ENCODE results near the gene ASGR2. TPM values are rescaled to one million over a fixed set of nuclear protein-coding genes. Genes with fewer than 3 reads are reported as not detected.

Gene ASGR2
- total RNA-seq, 1 donor from 2014 or later: not detected

DNA sequence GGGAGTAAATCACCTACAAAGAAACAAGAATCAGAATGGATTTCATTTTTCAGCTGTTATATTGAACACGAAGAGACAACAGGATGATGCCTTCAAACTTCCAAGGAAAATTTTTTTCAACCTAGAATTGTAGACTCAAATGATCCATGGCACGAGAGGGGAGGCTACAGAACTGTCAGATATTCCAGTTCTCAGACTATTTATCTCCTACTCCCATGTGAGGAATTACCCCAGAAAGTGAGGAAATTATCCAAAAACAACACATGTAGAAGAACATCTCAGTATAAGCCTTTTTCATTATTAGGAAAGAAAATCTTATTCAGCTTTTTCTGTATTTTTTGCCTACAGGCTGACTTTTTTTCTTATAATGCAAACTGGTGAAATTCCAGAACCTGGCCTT lies 5.5 kb upstream of the ASGR2 start:
- no peaks in the 10 kb centered on the region for H3K4me1 Mint-ChIP-seq (ENCODE audit: low read depth)
- H3K27ac Mint-ChIP-seq: no peak overlapping the region
- intact Hi-C loops (cut with micrococcal nuclease): no loop called here
- H3K9me3 Mint-ChIP-seq: no peaks in the 10 kb centered on the region
- H3K36me3 Mint-ChIP-seq (ENCODE audit: low read depth): no peaks in the 10 kb centered on the region
- H3K27me3 Mint-ChIP-seq (ENCODE audit: low read depth): peaks cover 22% of the 10 kb centered on the region
- H3K4me3 Mint-ChIP-seq (ENCODE audit: low read depth): no peak overlapping the region
- no peak for DNase-seq (ENCODE audit: low spot score)

DNA sequence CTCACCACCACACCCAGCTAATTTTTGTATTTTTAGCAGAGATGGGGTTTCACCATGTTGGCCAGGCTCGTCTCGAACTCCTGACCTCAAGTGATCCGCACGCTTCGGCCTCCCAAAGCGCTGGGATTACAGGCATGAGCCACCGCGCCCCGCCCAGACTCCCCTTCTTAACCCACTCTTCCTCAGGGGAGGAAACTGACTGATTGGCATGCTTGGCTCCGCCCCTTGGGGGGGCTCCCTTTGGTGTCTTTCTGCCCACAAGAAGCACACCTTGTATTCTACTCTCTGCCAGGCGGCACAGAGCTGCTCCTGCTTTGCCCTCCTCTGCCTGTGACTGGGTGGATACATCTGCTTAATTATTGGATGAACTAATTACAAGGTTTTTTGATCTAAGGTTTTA lies 4.7 kb upstream of the ASGR2 start:
- intact Hi-C loops (cut with micrococcal nuclease): no loop called here
- Mint-ChIP-seq H3K36me3 (ENCODE audit: low read depth) (no peaks in the 10 kb centered on the region), H3K4me1 (ENCODE audit: low read depth) (no peaks in the 10 kb centered on the region), H3K27me3 (ENCODE audit: low read depth) (peaks cover 22% of the 10 kb centered on the region), H3K9me3 (no peaks in the 10 kb centered on the region), H3K4me3 (ENCODE audit: low read depth) (no peak overlapping the region), H3K27ac (no peak overlapping the region)
- no peak for DNase-seq (ENCODE audit: low spot score)

DNA sequence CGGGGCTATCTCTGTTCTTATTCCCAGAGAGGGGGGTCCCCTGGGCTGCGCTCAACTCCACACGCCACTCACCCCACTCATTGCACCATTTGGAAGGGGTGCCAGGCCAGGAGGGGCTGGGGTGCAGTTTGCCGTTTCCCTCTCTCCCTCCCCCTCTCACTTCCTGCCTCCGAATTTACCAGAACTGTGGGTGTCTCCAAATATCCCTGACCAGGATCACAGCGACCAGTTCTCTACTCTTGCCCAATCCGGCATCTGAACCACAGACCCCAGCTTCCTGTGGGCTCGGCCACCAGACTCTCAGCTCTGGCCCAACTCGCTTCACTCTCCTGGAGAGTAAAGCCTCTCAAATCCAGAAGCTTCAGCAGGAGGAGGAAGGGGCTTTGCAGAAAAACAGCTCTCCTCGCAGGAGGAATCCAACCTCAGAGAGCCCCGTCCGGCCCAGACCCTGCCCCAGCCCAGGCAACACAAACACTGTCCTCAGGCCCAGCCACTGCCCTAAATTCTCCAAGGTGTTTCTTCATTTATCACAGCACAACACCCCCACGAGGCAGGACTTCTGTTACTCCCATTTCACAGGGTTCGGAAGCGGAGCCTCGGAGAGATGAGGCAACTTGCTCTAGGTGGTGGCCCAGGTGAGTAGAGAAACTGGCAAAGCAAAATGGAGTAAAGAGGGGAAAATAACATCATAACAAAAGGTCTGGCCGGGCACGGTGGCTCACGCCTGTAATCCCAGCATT lies 423 bp upstream of the ASGR2 start:
- Mint-ChIP-seq H3K36me3 (ENCODE audit: low read depth) (no peaks in the 10 kb centered on the region), H3K4me1 (ENCODE audit: low read depth) (no peaks in the 10 kb centered on the region), H3K27me3 (ENCODE audit: low read depth) (peaks cover 7% of the 10 kb centered on the region), H3K4me3 (ENCODE audit: low read depth) (no peak overlapping the region), H3K27ac (no peak overlapping the region), H3K9me3 (no peaks in the 10 kb centered on the region)
- DNase-seq (ENCODE audit: low spot score): no peak
- intact Hi-C loops (cut with micrococcal nuclease): no loop called here

DNA sequence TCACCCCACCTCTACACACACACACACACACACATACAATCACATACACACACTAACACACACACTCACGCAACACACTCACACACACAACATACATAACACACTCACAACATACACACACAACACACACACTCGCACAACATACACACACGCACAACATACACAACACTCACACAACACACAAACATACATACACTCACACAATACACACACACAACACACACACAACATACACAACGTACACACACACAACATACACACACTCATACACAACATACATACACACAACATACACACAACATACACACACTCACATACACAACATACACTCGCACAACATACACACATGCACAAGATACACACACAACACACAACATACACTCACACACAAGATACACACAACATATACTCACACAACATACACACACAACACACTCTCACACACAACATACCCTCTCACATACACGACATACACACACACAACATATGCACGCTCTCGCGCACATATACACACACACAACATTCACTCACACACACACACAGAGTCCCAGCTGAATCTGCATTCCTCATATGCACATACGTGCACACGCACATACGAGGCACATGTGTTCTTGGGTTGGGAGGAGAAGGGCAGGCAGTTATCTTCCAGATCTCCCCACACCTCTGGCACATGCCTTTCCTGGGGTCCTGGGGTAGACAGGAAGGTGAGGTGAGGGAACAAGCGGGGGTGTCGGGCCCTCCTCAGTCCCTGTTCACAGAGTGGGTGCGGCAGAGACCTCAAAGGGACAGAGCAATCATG lies 1.1 kb downstream of the ASGR2 start:
- no peaks in the 10 kb centered on the region for H3K36me3 Mint-ChIP-seq (ENCODE audit: low read depth)
- no peaks in the 10 kb centered on the region for H3K9me3 Mint-ChIP-seq
- H3K4me3 Mint-ChIP-seq (ENCODE audit: low read depth): no peak overlapping the region
- peaks cover 6% of the 10 kb centered on the region for H3K4me1 Mint-ChIP-seq (ENCODE audit: low read depth)
- intact Hi-C loops (cut with micrococcal nuclease): no loop called here
- no peak for DNase-seq (ENCODE audit: low spot score)
- H3K27ac Mint-ChIP-seq: no peak overlapping the region
- no peaks in the 10 kb centered on the region for H3K27me3 Mint-ChIP-seq (ENCODE audit: low read depth)

DNA sequence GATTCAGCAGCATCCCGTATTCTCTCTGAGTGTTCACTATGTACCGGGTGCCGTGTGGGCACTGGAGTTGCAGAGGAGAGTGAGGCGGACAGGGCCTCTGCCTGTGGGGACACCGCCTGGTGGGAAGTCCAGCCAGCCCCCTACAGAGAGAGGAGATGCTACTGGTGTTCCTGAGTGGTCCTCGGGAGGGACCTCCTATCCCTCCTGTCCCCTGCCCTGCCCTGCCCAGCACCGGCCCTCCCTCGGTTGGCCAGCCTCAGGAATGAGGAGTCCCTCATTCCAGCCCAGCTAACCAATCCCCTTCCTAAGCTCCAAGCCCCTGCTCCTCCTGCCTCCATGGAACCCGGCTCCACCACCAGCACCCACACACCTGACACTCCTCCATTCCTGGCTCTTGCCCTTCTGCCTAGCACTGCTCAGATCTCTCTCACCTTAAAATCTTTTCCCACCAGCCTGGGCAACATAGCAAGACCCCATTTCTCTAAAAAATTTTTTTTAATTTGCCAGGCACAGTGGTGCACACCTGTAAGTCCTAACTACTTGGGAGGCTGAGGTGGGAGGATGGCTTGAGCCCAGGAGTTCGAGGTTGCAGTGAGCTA lies 2.0 kb downstream of the ASGR2 start:
- Mint-ChIP-seq H3K27me3 (ENCODE audit: low read depth) (no peaks in the 10 kb centered on the region), H3K9me3 (no peaks in the 10 kb centered on the region), H3K4me3 (ENCODE audit: low read depth) (no peak overlapping the region), H3K27ac (no peak overlapping the region), H3K4me1 (ENCODE audit: low read depth) (peaks cover 6% of the 10 kb centered on the region), H3K36me3 (ENCODE audit: low read depth) (no peaks in the 10 kb centered on the region)
- intact Hi-C loops (cut with micrococcal nuclease): no loop called here
- no peak for DNase-seq (ENCODE audit: low spot score)

DNA sequence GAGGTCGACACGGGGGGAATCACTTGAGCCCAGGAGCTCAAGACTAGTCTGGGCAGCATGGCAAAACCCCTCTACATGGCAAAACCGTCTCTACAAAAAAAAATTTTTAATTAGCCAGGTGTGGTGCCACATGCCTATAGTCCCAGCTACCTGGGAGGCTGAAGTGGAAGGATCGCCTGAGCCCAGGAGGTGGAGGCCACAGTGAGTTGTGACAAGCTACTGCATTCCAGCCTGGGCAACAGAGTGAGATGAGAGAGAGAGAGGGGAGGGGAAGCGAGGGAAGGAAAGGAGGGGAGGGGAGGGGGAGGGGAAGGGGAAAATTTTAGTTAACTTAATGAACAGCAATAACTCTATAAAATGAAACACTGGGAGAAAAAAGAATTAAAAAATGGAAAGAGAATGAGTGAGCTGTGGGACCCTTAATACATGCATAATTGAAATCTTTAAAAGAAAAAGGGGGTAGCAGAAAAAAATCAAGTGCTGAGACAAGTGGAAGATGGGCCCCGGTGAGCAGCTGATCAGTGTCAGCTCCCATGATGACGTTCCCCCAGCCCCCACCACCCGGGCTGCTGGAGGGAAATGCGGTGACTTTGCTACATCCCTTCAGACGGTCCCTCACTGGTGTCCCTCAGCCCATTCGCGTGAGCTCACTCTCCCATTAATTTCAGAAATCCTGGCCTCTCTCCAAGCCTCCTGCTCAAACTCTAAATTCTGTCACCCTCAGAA lies 2.7 kb downstream of the ASGR2 start:
- no peak for DNase-seq (ENCODE audit: low spot score)
- Mint-ChIP-seq H3K4me1 (ENCODE audit: low read depth) (peaks cover 6% of the 10 kb centered on the region), H3K9me3 (no peaks in the 10 kb centered on the region), H3K27ac (no peak overlapping the region), H3K27me3 (ENCODE audit: low read depth) (no peaks in the 10 kb centered on the region), H3K4me3 (ENCODE audit: low read depth) (no peak overlapping the region), H3K36me3 (ENCODE audit: low read depth) (no peaks in the 10 kb centered on the region)
- intact Hi-C loops (cut with micrococcal nuclease): no loop called here

DNA sequence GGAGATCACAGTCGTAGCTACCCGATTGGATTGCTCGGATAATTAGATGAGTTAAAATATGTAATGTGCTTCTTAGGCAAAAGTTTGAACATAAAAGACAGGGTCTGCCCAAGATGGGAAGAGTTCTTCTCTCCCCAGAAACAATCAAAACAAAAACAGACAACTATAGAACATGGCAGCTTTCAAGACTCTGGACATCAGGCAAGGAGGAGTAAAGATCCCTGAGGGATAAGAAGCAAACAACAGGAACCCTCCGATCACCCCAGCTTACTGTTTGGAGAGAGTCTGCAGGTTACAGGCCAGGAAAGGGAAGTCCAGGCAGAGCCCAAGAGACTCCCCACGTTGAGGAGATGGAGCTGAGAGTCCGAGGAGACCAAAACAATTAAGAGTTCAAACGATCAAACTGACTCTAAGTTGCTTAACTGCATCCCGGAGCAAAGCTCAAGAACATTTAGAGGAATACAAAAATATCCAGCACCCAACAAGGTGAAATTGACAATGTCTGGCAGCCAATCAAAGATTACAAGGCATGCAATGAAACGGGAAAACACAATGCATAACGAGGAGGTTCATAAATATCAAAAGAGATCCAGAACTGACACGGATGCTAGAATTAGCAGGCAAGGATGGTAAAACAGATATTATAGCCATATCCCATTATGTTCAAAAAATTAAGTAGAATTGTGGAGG lies 3.9 kb downstream of the ASGR2 start:
- no peak for DNase-seq (ENCODE audit: low spot score)
- intact Hi-C loops (cut with micrococcal nuclease): no loop called here
- Mint-ChIP-seq H3K36me3 (ENCODE audit: low read depth) (no peaks in the 10 kb centered on the region), H3K4me3 (ENCODE audit: low read depth) (no peak overlapping the region), H3K27me3 (ENCODE audit: low read depth) (no peaks in the 10 kb centered on the region), H3K27ac (no peak overlapping the region), H3K9me3 (no peaks in the 10 kb centered on the region), H3K4me1 (ENCODE audit: low read depth) (peaks cover 6% of the 10 kb centered on the region)

DNA sequence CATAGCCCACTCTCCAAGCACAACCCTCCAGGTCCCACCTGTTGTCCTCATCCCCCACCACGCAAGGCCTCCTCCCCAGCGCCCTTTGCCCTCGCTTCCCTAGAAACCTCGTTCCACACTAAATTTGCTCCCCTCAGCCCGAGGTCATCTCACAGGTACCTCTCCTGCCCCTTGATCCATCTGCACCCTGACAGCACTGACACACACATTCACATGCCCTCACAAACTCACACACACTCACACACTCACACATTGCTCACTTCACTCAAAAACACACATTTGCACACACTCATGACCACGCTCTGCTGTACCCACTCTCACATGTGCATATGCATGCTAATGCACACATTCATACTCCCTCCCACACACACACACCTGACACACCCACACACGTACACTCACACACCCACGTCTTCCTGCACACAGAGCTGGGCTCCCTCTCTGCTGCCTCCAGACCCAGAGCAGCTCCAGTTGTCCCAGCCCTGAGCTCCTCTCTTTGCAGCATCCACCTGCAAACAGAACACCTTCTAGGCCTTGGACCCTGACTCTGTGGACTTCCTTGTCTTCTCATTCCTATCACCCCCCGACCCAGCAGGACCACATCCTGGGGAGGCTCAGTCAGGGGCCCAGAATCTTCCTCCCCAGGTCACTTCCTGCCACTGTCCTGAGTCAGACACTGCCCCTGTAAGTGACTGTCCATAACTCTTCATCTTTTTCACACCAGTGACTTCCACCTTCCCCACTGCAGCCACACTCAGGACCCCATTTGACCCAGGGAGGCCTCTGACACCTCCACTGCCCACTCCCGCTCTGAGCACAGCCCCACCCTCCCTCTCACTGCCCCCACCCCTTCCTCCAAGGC lies 4.9 kb downstream of the ASGR2 start:
- Mint-ChIP-seq H3K4me3 (ENCODE audit: low read depth) (no peak overlapping the region), H3K36me3 (ENCODE audit: low read depth) (no peaks in the 10 kb centered on the region), H3K27me3 (ENCODE audit: low read depth) (no peaks in the 10 kb centered on the region), H3K9me3 (no peaks in the 10 kb centered on the region), H3K4me1 (ENCODE audit: low read depth) (peaks cover 6% of the 10 kb centered on the region), H3K27ac (no peak overlapping the region)
- no peak for DNase-seq (ENCODE audit: low spot score)
- intact Hi-C loops (cut with micrococcal nuclease): no loop called here

DNA sequence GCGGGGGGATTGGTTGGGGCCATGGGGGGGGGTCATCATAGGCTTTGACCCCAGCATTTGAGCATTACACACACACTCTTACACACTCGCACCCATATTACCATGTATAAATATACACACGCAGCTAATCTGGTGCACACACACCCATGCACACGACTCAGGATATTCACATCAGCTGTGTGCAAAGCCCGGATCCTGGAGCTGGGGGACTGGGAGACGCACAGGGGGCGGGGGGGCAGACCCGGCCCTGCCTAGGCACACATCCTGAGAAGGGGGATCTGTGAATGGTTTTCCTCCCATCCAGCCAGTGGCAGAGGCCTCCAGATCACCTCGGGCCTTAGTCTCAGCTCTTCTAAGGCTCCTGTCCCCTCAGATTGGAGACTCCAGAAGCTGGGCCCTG lies 5.6 kb downstream of the ASGR2 start:
- H3K36me3 Mint-ChIP-seq (ENCODE audit: low read depth): no peaks in the 10 kb centered on the region
- no peak overlapping the region for H3K4me3 Mint-ChIP-seq (ENCODE audit: low read depth)
- intact Hi-C loops (cut with micrococcal nuclease): no loop called here
- no peak overlapping the region for H3K27ac Mint-ChIP-seq
- no peak for DNase-seq (ENCODE audit: low spot score)
- H3K27me3 Mint-ChIP-seq (ENCODE audit: low read depth): no peaks in the 10 kb centered on the region
- no peaks in the 10 kb centered on the region for H3K9me3 Mint-ChIP-seq
- H3K4me1 Mint-ChIP-seq (ENCODE audit: low read depth): peaks cover 6% of the 10 kb centered on the region

DNA sequence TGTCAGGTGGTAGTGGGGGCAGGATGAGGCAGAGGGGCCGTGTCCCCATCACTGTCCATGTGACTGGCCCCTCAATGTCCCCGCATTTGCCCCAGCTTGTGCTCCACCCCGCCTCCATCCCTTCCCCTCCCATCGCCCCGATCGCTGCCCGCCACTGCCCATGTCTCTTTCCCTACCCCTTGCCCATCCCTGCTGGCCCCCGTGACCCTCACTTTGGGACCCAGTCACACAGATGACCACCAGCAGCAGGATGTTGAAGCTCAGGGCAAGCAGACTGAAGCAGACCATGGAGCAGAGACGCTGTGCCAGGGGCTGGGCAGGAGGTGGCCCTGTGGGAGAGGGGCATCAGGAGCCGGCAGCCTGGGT lies 6.1 kb downstream of the ASGR2 start:
- Mint-ChIP-seq H3K9me3 (no peaks in the 10 kb centered on the region), H3K4me1 (ENCODE audit: low read depth) (peaks cover 6% of the 10 kb centered on the region), H3K27me3 (ENCODE audit: low read depth) (no peaks in the 10 kb centered on the region), H3K36me3 (ENCODE audit: low read depth) (no peaks in the 10 kb centered on the region), H3K27ac (no peak overlapping the region), H3K4me3 (ENCODE audit: low read depth) (no peak overlapping the region)
- no peak for DNase-seq (ENCODE audit: low spot score)
- intact Hi-C loops (cut with micrococcal nuclease): no loop called here

DNA sequence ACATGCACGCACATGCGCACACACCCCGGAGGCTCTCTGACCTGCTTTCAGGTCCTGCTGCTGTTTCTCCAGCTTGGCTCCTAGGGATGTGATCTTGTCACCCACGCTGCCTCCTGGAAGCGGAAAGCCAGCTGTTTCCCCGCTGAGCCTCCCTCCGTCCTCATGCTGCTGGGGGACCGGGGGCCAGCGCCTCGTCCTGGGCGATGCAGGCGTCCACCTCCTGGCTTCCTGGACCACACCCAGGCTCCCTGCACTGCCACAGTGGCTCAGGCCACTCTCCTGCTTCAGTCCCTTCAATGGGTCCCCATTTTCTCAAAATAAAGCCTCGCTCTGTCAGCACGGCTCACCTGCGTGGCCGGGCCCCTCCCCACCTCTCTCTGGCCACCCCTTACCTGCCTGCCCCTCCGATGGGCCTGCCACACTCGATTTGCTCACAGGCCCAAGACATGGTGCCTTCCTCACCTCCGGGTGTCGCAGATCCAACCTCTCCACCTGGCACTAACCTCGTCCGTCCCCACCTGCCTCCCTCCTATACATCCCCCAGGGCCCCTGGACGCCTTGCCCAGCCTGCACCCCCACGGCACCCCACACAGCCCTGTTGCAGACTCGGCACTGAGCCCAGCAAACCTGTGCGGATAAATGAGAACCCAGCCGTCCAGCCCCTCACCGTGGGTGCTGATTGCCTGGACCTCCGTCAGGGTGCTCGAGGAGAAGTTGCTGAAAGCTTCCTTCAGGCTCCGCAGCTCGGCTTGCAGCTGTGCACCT lies 6.6 kb downstream of the ASGR2 start:
- no peak overlapping the region for H3K27ac Mint-ChIP-seq
- no peaks in the 10 kb centered on the region for H3K9me3 Mint-ChIP-seq
- no peaks in the 10 kb centered on the region for H3K36me3 Mint-ChIP-seq (ENCODE audit: low read depth)
- no peaks in the 10 kb centered on the region for H3K27me3 Mint-ChIP-seq (ENCODE audit: low read depth)
- intact Hi-C loops (cut with micrococcal nuclease): no loop called here
- no peak overlapping the region for H3K4me3 Mint-ChIP-seq (ENCODE audit: low read depth)
- H3K4me1 Mint-ChIP-seq (ENCODE audit: low read depth): peaks cover 6% of the 10 kb centered on the region
- no peak for DNase-seq (ENCODE audit: low spot score)
